Measurements from ENCODE around the gene KIAA0319L.

Gene KIAA0319L

GRCh38 chr1:35451125-35451528, 106.1 kb downstream of the KIAA0319L start:
- in situ Hi-C loops (cut with MboI; ENCODE audit: low sequenced_read_pairs, unreplicated experiment): loop anchor here (25.0 kb wide), 1 partner anchor 261 kb away; the partner anchor contains the start of gene C1orf216
- peak; percentile 64 for DNase-seq (ENCODE audit: low spot score)
- peak; percentile 89 for TF ChIP-seq CTCF (IDR thresholded peaks at IDR 0.05; ENCODE audit: borderline replicate concordance, control extremely low read depth, extremely low read depth, insufficient read depth, missing control alignments)

- in situ Hi-C loops (cut with MboI; ENCODE audit: low sequenced_read_pairs, unreplicated experiment): loop anchor here (25.0 kb wide), 1 partner anchor 263 kb away; the partner anchor contains the start of gene C1orf216
- TF ChIP-seq CTCF (IDR thresholded peaks at IDR 0.05; ENCODE audit: borderline replicate concordance, control extremely low read depth, extremely low read depth, insufficient read depth, missing control alignments): no peak
- no peak for DNase-seq (ENCODE audit: low spot score)
Observed at GRCh38 chr1:35449334-35450008, 107.7 kb downstream of the KIAA0319L start.

GRCh38 chr1:35448344-35448801, 108.8 kb downstream of the KIAA0319L start:
- DNase-seq (ENCODE audit: low spot score): no peak
- in situ Hi-C loops (cut with MboI; ENCODE audit: low sequenced_read_pairs, unreplicated experiment): no loop called here

GRCh38 chr1:35447278-35447677, 109.9 kb downstream of the KIAA0319L start:
- TF ChIP-seq CTCF (IDR thresholded peaks at IDR 0.05; ENCODE audit: borderline replicate concordance, control extremely low read depth, extremely low read depth, insufficient read depth, missing control alignments): no peak
- no peak for DNase-seq (ENCODE audit: low spot score)
- in situ Hi-C loops (cut with MboI; ENCODE audit: low sequenced_read_pairs, unreplicated experiment): no loop called here

More at GRCh38 chr1:35448344-35448801, 108.8 kb downstream of the KIAA0319L start:
- TF ChIP-seq CTCF (IDR thresholded peaks at IDR 0.05; ENCODE audit: borderline replicate concordance, control extremely low read depth, extremely low read depth, insufficient read depth, missing control alignments): no peak

- no peak for DNase-seq (ENCODE audit: low spot score)
- no peak for TF ChIP-seq CTCF (IDR thresholded peaks at IDR 0.05; ENCODE audit: borderline replicate concordance, control extremely low read depth, extremely low read depth, insufficient read depth, missing control alignments)
- in situ Hi-C loops (cut with MboI; ENCODE audit: low sequenced_read_pairs, unreplicated experiment): no loop called here
Observed at GRCh38 chr1:35444519-35444774, 112.8 kb downstream of the KIAA0319L start.

- no peak for DNase-seq (ENCODE audit: low spot score)
- in situ Hi-C loops (cut with MboI; ENCODE audit: low sequenced_read_pairs, unreplicated experiment): no loop called here
- TF ChIP-seq CTCF (IDR thresholded peaks at IDR 0.05; ENCODE audit: borderline replicate concordance, control extremely low read depth, extremely low read depth, insufficient read depth, missing control alignments): peak; percentile 11
Observed at GRCh38 chr1:35443768-35444518, 113.3 kb downstream of the KIAA0319L start.

All from GM13976 (cell line).